ENCODE measurements around the gene TTC31.

DNA sequence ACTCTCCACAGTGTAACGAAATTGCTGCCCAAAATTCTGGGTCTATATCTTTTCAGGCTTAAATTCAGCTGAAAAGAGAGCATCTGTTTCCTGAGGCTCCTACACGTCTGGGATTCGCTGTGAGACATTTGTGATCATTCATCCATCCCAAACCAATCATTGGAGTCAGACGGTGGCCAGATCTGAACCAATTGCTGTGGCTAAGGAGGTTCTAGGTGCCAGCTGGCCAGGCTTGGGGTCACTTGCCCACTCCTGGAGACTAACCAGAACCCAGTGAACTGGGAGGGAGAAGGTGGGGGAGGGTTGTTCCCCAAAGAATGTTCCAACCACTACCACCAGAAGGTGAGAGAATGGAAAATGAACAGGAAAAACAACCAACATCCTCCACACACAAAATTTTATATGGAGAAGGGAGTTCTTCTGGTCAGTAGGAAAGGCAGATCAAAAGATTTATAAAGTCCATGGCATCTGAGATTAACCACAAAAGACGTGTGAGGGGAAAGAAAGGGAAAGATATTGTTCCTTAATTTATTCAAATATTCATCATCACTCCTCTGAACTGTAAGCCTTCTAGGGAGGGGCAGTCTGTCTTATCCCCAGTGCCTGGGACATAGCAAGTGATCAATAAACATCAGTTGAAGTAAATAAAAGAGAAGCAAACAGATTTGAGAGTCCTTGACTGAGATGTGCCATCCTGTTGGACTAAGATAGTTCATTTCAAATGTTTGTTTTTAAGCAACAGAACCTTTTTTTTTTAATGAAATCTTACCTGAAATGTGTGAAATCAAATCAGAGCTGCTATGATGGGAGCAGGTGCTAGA is 38.2 kb upstream of the TTC31 start:
- TF ChIP-seq, protein P1, sequence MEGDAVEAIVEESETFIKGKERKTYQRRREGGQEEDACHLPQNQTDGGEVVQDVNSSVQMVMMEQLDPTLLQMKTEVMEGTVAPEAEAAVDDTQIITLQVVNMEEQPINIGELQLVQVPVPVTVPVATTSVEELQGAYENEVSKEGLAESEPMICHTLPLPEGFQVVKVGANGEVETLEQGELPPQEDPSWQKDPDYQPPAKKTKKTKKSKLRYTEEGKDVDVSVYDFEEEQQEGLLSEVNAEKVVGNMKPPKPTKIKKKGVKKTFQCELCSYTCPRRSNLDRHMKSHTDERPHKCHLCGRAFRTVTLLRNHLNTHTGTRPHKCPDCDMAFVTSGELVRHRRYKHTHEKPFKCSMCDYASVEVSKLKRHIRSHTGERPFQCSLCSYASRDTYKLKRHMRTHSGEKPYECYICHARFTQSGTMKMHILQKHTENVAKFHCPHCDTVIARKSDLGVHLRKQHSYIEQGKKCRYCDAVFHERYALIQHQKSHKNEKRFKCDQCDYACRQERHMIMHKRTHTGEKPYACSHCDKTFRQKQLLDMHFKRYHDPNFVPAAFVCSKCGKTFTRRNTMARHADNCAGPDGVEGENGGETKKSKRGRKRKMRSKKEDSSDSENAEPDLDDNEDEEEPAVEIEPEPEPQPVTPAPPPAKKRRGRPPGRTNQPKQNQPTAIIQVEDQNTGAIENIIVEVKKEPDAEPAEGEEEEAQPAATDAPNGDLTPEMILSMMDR (IDR thresholded peaks at IDR 0.05; ENCODE audit: borderline replicate concordance, extremely low read depth, low read length, poor library complexity, severe bottlenecking), result no peak
- TF ChIP-seq EZH2 (IDR thresholded peaks at IDR 0.05; ENCODE audit: borderline replicate concordance, low read depth, low read length, severe bottlenecking), result no peak
